NB4 (cell line): ENCODE results near the gene USP20.

ENCODE experiments used
- POLR2A ChIP-seq: IDR thresholded peaks from 2 replicates; pipeline ENCODE4 v1.6.1; 2011; ENCODE audit warnings: mild to moderate bottlenecking; ENCODE audit not compliant: insufficient read length; ENCODE audit errors: extremely low read depth
- TF ChIP-seq, protein P1 (sequence below): IDR thresholded peaks from one replicate; pipeline ENCODE4 v1.5.1; 2012; ENCODE audit warnings: low read depth, low read length
- TF ChIP-seq, protein P2 (sequence below): IDR thresholded peaks from 2 replicates; pipeline ENCODE4 v1.6.1; 2011; ENCODE audit warnings: low read depth, low read length

DNA sequence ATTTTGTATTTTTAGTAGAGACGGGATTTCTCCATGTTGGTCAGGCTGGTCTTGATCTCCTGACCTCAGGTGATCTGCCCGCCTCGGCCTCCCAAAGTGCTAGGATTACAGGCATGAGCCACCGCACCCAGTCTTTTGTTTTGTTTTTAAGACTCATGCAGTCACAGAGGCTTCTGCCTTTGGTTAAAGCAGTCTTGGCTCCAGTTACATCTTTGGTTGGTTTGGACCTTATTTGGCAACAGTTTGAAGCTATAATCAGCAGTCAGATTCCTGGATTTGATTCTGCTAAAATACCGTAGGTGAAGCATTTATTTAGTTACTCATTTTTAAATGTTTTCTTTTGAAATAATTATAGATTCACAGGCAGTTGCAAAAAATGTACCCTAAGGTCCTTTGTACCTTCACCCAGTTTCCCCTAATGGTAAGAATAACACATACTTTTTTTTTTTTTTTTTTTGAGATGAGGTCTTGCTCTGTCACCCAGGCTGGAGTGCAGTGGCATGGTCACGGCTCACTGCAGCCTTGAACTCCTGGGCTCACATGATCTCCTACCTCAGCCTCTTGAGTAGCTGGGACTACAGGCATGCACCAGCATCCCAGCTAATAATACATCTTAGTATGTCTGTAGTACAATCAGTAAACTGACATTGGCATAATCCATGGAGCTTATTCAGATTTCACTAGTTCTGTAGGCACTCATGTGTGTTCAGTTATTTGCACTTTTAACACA lies 15.7 kb downstream of the USP20 start:
- TF ChIP-seq, protein P1, sequence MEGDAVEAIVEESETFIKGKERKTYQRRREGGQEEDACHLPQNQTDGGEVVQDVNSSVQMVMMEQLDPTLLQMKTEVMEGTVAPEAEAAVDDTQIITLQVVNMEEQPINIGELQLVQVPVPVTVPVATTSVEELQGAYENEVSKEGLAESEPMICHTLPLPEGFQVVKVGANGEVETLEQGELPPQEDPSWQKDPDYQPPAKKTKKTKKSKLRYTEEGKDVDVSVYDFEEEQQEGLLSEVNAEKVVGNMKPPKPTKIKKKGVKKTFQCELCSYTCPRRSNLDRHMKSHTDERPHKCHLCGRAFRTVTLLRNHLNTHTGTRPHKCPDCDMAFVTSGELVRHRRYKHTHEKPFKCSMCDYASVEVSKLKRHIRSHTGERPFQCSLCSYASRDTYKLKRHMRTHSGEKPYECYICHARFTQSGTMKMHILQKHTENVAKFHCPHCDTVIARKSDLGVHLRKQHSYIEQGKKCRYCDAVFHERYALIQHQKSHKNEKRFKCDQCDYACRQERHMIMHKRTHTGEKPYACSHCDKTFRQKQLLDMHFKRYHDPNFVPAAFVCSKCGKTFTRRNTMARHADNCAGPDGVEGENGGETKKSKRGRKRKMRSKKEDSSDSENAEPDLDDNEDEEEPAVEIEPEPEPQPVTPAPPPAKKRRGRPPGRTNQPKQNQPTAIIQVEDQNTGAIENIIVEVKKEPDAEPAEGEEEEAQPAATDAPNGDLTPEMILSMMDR: no peak
- TF ChIP-seq POLR2A: no peak
- TF ChIP-seq, protein P2, sequence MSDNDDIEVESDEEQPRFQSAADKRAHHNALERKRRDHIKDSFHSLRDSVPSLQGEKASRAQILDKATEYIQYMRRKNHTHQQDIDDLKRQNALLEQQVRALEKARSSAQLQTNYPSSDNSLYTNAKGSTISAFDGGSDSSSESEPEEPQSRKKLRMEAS: no peak
